Measurements from ENCODE around the gene SOS1.
"Not testable (repeated sequence)": the region's sequence is repeated elsewhere in the genome, so short reads cannot be mapped to it uniquely, and the experiment has no call there.

SOS1 gene

GRCh38 chr2:38968021-38968420 is 152.8 kb downstream of the SOS1 start:
- DNase-seq (ENCODE audit: low read depth in 2 of 2) = no peak

GRCh38 chr2:38966678-38967077 is 154.2 kb downstream of the SOS1 start:
- no peak for DNase-seq (ENCODE audit: low read depth in 2 of 2)

DNA sequence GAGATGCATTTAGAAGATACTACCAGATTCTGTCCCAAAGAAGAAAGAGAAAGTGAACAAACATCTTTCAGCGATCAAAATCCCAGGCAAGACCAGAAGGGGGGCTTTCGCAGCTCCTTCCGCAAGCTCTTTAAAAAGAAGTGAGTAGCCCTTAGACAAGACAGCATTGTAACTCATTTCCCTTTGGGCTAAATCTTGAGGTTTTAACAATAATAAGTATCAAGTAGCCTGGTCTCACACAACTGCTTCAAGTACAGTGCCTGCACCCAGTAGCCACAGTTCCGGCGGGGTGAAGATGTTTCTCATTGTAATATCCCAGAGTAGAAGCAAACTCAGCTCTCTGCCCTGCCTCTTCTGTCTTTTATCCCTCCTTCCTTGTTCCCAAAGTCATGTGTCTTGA is 154.8 kb downstream of the SOS1 start:
- DNase-seq (ENCODE audit: low read depth in 2 of 2) = no peak

- no peak for DNase-seq (ENCODE audit: low read depth in 2 of 2)
These were observed 160.1 kb downstream of the SOS1 start for GRCh38 chr2:38960609-38961320.

DNA sequence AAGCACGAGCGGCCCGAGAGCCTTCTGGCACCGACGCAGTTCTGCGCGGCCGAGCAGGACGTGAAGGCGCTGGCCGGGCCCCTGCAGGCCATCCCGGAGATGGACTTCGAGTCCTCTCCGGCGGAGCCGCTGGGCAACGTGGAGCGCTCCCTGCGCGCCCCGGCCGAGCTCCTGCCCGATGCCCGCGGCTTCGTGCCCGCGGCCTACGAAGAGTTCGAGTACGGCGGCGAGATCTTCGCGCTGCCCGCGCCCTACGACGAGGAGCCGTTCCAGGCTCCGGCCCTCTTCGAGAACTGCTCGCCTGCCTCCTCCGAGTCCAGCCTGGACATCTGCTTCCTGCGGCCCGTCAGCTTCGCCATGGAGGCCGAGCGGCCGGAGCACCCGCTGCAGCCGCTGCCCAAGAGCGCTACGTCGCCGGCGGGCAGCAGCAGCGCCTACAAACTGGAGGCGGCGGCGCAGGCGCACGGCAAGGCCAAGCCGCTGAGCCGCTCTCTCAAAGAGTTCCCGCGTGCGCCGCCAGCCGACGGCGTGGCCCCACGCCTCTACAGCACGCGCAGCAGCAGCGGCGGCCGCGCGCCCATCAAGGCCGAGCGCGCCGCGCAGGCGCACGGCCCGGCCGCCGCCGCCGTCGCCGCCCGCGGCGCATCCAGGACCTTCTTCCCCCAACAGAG is 160.8 kb downstream of the SOS1 start:
- DNase-seq (ENCODE audit: low read depth in 2 of 2) = peak; percentile 19 to 30

DNA sequence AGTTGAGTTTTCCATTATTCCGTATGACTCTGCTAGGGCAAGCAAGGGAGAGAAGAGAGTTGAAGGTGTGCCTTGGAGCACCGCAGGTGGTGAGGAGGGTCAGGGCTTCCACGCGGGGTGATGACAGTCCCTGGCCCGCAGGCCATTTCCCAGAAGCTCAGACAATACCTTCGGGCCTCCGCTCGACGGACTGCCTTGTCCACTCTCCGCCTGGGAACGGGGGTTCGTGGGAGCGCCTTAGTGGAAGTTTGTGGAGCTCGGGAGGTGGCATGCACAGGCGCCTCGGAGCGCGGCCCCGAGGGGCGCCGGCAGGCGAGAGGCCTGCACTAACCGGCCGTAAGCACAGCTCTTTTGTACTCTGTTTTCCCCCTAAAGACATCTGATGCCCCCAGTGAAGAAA is 161.4 kb downstream of the SOS1 start:
- no peak for DNase-seq (ENCODE audit: low read depth in 2 of 2)

DNA sequence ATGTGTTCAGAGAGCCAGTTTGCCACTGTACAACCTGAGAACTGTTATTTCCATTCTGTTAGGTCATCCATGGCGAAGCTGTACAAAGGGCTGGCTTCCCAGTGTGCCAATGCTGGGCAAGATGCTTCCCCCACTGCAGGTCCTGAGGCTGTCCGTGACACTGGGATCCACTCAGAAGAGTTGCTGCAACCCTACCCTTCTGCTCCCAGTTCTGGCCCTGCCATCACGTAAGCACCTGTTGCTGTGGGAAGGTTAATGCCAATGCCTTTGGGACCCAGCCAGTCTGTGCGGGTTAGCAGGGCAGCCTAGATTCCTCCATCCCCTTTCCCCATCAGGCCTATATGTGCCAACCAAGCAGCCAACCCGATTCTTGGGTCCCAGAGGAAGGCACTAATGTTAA is 162.9 kb downstream of the SOS1 start:
- DNase-seq (ENCODE audit: low read depth in 2 of 2) = no peak

DNA sequence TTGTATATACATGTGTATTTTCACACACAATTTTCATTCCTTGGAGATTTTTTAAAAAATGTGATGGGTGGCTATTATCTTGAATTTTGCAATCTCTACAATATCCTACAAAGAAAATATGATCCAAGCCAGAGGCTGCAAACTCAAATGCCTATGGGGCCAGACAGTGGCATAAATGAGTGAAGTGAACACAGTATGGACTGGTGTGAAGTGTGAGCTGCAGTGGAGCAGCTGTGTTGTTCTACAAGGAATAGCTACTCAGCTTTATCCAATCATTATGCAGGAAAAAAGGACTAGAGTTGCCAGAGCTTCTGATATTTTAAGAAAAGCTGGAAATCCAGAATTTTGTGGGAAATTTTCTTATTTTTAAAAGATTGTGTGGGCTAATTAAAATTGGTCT is 169.1 kb downstream of the SOS1 start:
- no peak for DNase-seq (ENCODE audit: low read depth in 2 of 2)

GRCh38 chr2:38948995-38949394 is 171.9 kb downstream of the SOS1 start:
- DNase-seq (ENCODE audit: low read depth in 2 of 2) = no peak

DNA sequence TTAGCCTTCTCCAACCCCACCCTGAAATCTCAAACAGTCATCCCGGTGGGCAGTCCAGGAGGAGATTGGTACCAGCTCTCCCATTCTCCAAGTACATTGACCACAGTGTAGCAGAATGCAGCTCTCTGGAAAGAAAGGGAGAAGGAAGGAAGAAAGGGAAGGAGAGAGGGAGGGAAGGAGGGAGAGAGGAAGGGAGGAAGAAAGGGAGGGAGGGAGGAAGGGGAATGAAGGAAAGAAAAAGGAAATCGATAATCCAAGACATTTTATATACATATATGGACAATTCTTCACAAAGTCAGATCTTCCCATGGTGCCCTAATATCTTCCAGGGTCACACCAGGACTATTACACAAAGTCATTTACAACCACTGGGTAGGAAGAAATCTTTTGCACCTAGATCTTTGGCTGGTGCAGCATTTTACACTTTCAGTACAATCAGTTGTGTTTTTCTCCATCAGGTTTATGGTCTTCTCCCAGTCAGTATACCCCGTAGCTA is 172.4 kb downstream of the SOS1 start:
- no peak for DNase-seq (ENCODE audit: low read depth in 2 of 2)

DNA sequence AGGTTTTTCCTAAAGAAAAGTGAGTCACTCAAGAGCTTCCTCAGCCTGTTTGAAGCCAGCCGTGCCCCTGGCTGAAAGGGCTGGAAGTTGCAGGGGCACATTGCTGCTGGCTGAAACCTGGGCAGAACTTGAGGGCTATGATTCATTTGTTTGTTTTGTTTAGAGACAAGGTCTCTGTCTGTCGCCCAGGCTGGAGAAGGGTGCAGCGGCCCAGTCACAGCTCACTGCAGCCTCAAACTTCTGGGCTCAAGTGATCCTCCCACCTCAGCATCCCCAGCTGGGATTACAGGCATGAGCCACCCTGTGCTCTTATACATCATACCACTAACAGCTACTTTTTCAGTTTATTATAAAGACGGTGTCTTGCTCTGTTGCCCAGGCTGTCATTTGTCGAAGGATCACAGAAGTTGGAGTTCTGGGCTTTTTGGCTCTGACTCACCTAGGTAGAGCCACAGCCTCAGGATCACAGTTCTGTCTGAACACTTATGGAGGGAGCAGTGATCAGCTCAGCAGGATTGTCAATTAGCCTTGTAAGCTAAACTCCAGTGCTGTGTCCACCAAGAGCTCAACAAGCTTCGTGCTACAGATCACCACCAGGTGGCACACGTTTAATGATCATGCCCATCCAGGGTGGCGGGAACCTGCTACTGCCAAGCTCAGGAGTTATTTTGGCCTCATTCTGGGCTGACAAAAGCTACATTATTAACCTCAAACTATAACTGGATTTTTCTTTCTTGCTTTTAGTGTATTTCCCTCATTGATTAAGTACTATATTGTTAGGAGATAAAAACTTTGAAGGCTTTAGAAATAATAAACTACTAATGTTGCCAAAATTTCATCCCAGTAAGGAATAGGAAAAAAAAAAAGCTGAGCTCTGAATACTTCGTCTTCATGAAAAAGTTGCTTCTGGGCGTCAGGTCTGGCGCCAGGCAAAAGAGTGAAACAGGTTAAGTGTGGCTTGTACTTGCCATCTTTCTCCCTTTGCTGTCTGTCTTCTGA is 173.3 kb downstream of the SOS1 start:
- peak; percentile 13 to 27 for DNase-seq (ENCODE audit: low read depth in 2 of 2)

DNA sequence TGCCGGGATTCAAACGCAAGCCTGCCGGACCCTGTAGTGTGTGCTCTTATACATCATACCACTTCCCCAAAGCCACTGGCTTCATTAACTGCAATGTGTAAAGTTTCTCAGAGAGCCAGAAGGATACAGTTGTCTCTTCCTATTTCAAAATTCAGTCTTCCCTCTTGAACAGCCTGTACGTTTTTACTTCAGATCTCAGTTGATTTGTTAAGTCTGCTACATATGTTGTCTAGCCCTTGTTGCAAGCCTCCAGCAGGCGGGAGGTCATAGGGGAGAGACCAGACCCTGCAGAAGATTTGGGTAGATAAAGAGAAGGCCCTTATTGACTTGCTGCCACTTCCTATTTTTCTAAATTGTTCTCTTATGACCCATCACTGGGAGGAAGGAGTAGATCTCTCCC is 174.9 kb downstream of the SOS1 start:
- no peak for DNase-seq (ENCODE audit: low read depth in 2 of 2)

DNA sequence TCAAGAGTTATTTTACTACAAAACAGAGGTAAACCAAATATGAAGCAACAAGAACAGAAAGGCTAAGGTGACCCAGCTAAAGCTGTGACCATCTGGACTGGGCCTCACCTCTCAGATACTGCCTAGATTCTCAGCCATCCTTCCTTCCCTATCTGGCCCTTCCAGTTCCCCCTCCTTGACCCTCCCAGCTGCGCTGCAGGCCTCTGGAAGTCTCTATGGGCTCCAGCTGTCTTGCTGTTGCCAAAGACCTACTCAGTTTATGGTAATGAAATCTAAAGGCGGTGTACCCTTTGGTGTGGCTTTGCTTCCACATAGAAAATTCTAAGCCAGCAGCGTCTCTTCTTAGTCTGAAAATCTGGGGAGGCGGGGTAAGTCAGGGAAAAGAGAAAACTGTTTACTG is 175.5 kb downstream of the SOS1 start:
- no peak for DNase-seq (ENCODE audit: low read depth in 2 of 2)

GRCh38 chr2:38943784-38944183 is 177.1 kb downstream of the SOS1 start:
- DNase-seq (ENCODE audit: low read depth in 2 of 2) = no peak

- DNase-seq (ENCODE audit: low read depth in 2 of 2) = no peak
These were observed 180.1 kb downstream of the SOS1 start for GRCh38 chr2:38940746-38941145.

- DNase-seq (ENCODE audit: low read depth in 2 of 2) = no peak
These were observed 183.3 kb downstream of the SOS1 start for GRCh38 chr2:38937548-38937947.

DNA sequence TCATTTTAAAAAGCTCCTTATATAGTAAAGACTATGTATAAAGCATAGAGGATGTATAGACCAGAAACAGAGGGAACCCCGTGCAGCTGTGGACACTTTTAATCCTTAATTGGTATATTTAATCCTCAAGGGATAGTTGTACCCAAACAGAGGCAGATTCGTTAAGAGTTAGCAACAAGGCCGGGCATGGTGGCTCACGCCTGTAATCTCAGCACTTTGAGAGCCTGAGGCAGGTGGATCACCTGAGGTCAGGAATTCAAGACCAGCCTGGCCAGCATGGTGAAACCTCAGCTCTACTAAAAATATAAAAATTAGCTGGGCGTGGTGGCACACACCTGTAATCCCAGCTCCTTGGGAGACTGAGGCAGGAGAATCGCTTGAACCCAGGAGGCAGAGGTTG is 184.3 kb downstream of the SOS1 start:
- not testable (repeated sequence) for DNase-seq (ENCODE audit: low read depth in 2 of 2)

GRCh38 chr2:38935568-38936172 is 185.2 kb downstream of the SOS1 start:
- DNase-seq (ENCODE audit: low read depth in 2 of 2) = no peak

- DNase-seq (ENCODE audit: low read depth in 2 of 2) = no peak
These were observed 186.1 kb downstream of the SOS1 start for GRCh38 chr2:38934742-38935141.

GRCh38 chr2:38933653-38934052 is 187.2 kb downstream of the SOS1 start:
- DNase-seq (ENCODE audit: low read depth in 2 of 2) = no peak

GRCh38 chr2:38932586-38932985 is 188.3 kb downstream of the SOS1 start:
- DNase-seq (ENCODE audit: low read depth in 2 of 2) = no peak
